Fibroblast of lung (primary cell): Measurements from ENCODE around the gene TNKS1BP1.

Source experiments
- EZH2 ChIP-seq: IDR thresholded peaks from 2 replicates; pipeline ENCODE4 v1.5.1; 2012; ENCODE audit warnings: low read length, control low read depth, mild to moderate bottlenecking; ENCODE audit errors: missing control alignments
- TF ChIP-seq, protein P1 (sequence below), 2 donors: IDR thresholded peaks in 1 of 2; conservative IDR thresholded peaks in 1 of 2; 1 replicate in 1 of 2; 2 replicates in 1 of 2; pipeline ENCODE4 v1.5.1; 2011 to 2012; ENCODE audit warnings: low read length in 2 of 2, control low read depth in 1 of 2, inconsistent platforms in 1 of 2, low read depth in 1 of 2, mild to moderate bottlenecking in 1 of 2

DNA sequence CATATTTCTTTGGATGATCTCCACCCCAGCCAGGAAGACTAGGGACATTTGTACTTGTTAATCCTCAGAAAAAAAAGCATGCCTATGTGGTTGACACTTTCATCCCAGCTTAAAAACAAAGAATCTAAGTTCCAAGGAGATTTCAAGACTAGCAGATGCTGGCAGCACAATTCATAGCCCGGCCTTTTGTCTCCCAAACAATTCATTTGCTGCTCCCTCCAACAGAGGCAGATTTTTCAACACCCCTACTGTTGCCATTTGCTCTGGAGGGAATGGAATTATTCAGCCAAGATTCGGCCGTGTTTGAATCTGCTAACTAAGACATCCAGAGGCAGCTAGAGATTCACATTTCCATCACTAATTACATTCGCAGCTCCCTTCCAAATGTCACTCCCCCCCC lies 28.7 kb upstream of the TNKS1BP1 start:
- TF ChIP-seq, protein P1, sequence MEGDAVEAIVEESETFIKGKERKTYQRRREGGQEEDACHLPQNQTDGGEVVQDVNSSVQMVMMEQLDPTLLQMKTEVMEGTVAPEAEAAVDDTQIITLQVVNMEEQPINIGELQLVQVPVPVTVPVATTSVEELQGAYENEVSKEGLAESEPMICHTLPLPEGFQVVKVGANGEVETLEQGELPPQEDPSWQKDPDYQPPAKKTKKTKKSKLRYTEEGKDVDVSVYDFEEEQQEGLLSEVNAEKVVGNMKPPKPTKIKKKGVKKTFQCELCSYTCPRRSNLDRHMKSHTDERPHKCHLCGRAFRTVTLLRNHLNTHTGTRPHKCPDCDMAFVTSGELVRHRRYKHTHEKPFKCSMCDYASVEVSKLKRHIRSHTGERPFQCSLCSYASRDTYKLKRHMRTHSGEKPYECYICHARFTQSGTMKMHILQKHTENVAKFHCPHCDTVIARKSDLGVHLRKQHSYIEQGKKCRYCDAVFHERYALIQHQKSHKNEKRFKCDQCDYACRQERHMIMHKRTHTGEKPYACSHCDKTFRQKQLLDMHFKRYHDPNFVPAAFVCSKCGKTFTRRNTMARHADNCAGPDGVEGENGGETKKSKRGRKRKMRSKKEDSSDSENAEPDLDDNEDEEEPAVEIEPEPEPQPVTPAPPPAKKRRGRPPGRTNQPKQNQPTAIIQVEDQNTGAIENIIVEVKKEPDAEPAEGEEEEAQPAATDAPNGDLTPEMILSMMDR (conservative IDR thresholded peaks at IDR 0.05 in 1 of 2, IDR thresholded peaks at IDR 0.05 in 1 of 2; ENCODE audit: low read depth in 1 of 2, low read length in 2 of 2) = no peak
- no peak for TF ChIP-seq EZH2
